Measurements from ENCODE around the gene ADGRV1. TPM values are rescaled to one million over a fixed set of nuclear protein-coding genes. Genes with fewer than 3 reads are reported as not detected.

ADGRV1 gene
- polyA plus RNA-seq, 2 of the 4 experiments (the other 2 are of a cell fraction): 0.70 to 3.7 TPM

- ChIA-PET CTCF (no interaction called here), POLR2A (no interaction called here)
- WGBS (ENCODE audit: missing lambda C conversion rate): 65% methylated on average over 5 of the region's 5 CpGs
- TF ChIP-seq HEYL (CRISPR knock-in tag; IDR thresholded peaks at IDR 0.05): no peak
- no peak for TF ChIP-seq CHD2 (IDR thresholded peaks at IDR 0.05; ENCODE audit: low read length, partially characterized antibody)
- no peak for TF ChIP-seq SMC3 (IDR thresholded peaks at IDR 0.05)
- no peak for TF ChIP-seq RAD21 (conservative IDR thresholded peaks at IDR 0.05 in 1 of 2, IDR thresholded peaks at IDR 0.05 in 1 of 2)
- TF ChIP-seq ZC3H11A (IDR thresholded peaks at IDR 0.05): no peak
- TF ChIP-seq EHF (CRISPR knock-in tag; IDR thresholded peaks at IDR 0.05): no peak
- no peak for TF ChIP-seq CTCF (IDR thresholded peaks at IDR 0.05)
- TF ChIP-seq CBX2 (IDR thresholded peaks at IDR 0.05; ENCODE audit: borderline replicate concordance, low read depth): no peak
- TF ChIP-seq ATOH8 (CRISPR knock-in tag; IDR thresholded peaks at IDR 0.05; ENCODE audit: low read depth): no peak
- no peak for TF ChIP-seq MAX (IDR thresholded peaks at IDR 0.05)
- no peak for TF ChIP-seq EHMT2 (IDR thresholded peaks at IDR 0.05; ENCODE audit: low read depth)
- TF ChIP-seq REST (IDR thresholded peaks at IDR 0.05): no peak
- no peak for TF ChIP-seq JUNB (IDR thresholded peaks at IDR 0.05)
- ATAC-seq (no peak), FAIRE-seq (no peak), DNase-seq (ENCODE audit: low read depth in 1 of 2, low spot score in 1 of 2) (no peak)
- H3K4me3 ChIP-seq: no peak overlapping the region
- H3K4me2 ChIP-seq: no peak overlapping the region
- no peaks in the 10 kb centered on the region for H3K9me3 ChIP-seq
- H3K4me1 ChIP-seq: no peaks in the 10 kb centered on the region
- no peak overlapping the region for H3K27ac ChIP-seq
Measured at GRCh38 chr5:90843443-90843842, 284.8 kb downstream of the ADGRV1 start.

GRCh38 chr5:90844931-90845330, 286.3 kb downstream of the ADGRV1 start:
- no peaks in the 10 kb centered on the region for H3K9me3 ChIP-seq
- CTCF ChIA-PET: no interaction called here

More at GRCh38 chr5:90844931-90845330, 286.3 kb downstream of the ADGRV1 start:
- no peak overlapping the region for H3K4me3 ChIP-seq
- no peak for ATAC-seq
- no peak for FAIRE-seq
- POLR2A ChIA-PET: no interaction called here
- 68% methylated on average over 5 of the region's 5 CpGs for WGBS (ENCODE audit: missing lambda C conversion rate)
- DNase-seq (ENCODE audit: low read depth in 1 of 2, low spot score in 1 of 2): no peak
- 0 out of 3 replicates have a peak overlapping the region, but pooled peaks have one; percentile 24 for H3K4me2 ChIP-seq
- H3K27ac ChIP-seq: no peak overlapping the region
- TF ChIP-seq RNF2 (IDR thresholded peaks at IDR 0.05; ENCODE audit: borderline replicate concordance, low read depth) (no peak), CHD4 (IDR thresholded peaks at IDR 0.05; ENCODE audit: borderline replicate concordance) (no peak), HOXB5 (CRISPR knock-in tag; IDR thresholded peaks at IDR 0.05) (no peak), TFCP2L1 (CRISPR knock-in tag; IDR thresholded peaks at IDR 0.05) (no peak), EHMT2 (IDR thresholded peaks at IDR 0.05; ENCODE audit: low read depth) (no peak), MYC (IDR thresholded peaks at IDR 0.05; ENCODE audit: borderline replicate concordance, low read length) (no peak), SMC3 (IDR thresholded peaks at IDR 0.05) (no peak), CBX8 (IDR thresholded peaks at IDR 0.05) (no peak), ESRRA (IDR thresholded peaks at IDR 0.05; ENCODE audit: borderline replicate concordance, low read length) (no peak), TP53 (CRISPR knock-in tag; IDR thresholded peaks at IDR 0.05) (no peak), HOXA7 (CRISPR knock-in tag; IDR thresholded peaks at IDR 0.05) (no peak), PHF8 (IDR thresholded peaks at IDR 0.05; ENCODE audit: borderline replicate concordance, low read depth) (no peak), MAFK (IDR thresholded peaks at IDR 0.05; ENCODE audit: partially characterized antibody) (no peak), RCOR1 (IDR thresholded peaks at IDR 0.05; ENCODE audit: low read depth, low read length) (no peak), NFE2L2 (conservative IDR thresholded peaks at IDR 0.05; ENCODE audit: low read length) (no peak), ZNF302 (CRISPR knock-in tag; IDR thresholded peaks at IDR 0.05) (no peak), SREBF2 (IDR thresholded peaks at IDR 0.05) (no peak), GATA3 (IDR thresholded peaks at IDR 0.05; ENCODE audit: borderline replicate concordance) (no peak), HDAC2 (IDR thresholded peaks at IDR 0.05) (no peak)
- no peaks in the 10 kb centered on the region for H3K4me1 ChIP-seq
